Hematopoietic multipotent progenitor cell treated with erythropoietin and hydrocortisone succinate and interleukin-3 and kit ligand, for 15 days (in vitro differentiated cells): Measurements from ENCODE around the gene CA5B.
"Not testable (repeated sequence)": the region's sequence is repeated elsewhere in the genome, so short reads cannot be mapped to it uniquely, and the experiment has no call there.

ENCODE experiments used
- DNase-seq: peaks from one replicate; pipeline ENCODE4 v3.0.0-alpha.2; 2015; ENCODE audit warnings: low spot score

The CA5B gene, protein sequence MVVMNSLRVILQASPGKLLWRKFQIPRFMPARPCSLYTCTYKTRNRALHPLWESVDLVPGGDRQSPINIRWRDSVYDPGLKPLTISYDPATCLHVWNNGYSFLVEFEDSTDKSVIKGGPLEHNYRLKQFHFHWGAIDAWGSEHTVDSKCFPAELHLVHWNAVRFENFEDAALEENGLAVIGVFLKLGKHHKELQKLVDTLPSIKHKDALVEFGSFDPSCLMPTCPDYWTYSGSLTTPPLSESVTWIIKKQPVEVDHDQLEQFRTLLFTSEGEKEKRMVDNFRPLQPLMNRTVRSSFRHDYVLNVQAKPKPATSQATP

DNA sequence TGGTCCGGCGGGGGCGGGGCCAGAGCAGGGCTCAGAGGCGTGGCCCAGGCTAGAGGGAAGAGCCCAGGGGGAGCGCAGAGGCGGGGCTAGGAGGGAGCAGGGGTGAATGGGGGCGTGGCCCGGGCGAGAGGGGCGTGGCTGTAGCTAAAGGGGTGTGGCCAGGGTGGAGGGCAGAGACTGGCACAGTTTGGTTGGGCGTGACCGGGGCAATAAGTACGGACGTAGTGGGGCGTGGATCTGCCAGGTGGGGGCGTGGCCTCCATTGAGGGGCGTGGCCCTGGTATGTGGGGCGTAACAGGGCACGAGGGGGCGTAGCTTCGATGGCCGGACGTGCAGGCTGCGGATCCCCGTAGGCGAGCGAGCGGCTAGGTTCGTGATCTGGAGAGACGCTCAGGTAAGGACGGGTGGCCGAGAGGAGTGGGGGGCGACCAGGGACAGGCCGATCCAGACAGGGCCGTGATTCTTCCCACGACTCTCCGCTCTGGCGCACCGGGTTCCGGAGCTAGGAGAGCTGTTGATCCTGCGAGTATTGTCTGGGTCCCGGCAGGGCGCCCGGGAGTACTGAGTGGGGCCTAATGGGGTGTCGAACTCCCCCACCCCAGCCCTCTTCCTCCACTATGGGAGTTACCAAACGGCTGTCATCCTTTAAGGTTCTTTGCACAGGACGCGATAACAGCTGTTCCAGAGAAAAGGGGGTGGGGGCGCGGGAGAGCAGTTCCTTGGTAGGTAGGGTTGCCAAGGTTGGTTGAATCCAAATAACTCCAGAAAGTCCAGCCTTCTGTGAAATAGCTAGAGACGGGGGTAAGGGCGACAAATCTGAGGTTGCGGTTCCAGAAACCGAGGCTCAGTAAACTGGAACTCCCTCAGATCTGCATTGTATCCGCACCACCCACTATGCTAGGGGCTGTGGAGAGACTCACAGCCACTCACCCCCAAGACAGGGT, at the start of gene CA5B:
Gene CA5B, plus strand, starts transcription at position 312 of the 944 bp plus-strand sequence. CDS start 11,754 bp downstream, outside the sequence.
- DNase-seq, result peak; percentile 92

GRCh38 chrX:15694941-15695451, 43.1 kb upstream of the CA5B start:
- no peak for DNase-seq

DNA sequence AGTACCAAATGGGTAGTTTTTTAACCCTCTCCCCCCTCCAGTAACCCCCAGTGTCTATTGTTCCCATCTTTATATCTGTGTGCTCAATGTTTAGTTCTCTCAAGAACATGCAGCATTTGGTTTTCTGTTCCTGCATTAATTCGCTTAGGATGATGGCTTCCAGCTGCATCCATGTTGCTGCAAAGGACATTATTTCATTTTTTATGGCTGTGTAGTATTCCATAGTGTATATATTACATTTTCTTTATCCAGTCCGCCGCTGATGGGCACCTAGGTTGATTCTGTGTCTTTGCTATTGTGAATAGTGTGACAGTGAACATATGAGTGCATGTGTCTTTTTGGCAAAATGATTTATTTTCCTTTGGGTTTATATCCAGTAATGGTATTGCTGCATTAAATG, 41.6 kb upstream of the CA5B start:
- DNase-seq, result no peak

DNA sequence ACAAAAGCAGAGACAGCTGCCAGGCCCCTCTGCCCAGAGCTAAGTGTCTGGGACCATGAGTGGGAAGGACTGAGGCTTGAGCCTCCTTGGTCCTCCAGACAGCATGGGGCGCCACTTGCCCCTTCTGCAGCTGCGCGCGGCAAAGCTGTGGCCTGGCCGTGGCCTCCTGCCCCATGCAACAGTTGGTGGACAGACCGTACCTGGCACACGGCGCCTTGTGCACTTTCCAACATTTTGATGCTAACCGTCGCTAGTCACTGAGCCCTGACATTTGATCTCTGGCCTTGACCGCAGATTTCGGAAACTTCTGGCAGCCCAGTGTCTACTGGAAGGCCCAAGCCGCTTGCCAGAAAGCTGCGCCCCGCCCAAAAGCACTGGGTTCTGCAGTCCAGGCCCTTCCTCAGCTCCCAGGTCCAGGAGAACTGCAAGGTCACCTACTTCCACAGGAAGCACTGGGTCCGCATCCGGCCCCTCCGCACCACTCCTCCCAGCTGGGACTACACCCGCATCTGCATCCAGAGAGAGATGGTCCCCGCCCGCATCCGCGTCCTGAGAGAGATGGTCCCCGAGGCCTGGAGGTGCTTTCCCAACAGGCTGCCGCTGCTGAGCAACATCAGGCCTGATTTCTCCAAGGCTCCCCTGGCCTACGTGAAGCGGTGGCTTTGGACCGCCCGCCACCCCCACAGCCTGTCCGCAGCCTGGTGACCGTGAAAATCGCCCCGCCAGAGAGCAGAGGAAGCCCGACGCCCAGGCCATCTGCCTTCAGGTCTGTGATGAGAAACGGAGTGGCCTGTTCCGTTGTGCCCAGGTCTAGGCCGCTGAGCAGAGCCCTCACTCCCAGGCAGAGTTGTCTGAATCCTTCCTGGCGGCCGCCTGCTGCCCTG, 35.3 kb upstream of the CA5B start:
- DNase-seq, result no peak

GRCh38 chrX:15703809-15704208, 34.3 kb upstream of the CA5B start:
- DNase-seq, result not testable (repeated sequence)

- DNase-seq, result not testable (repeated sequence)
Observed at GRCh38 chrX:15704273-15704672, 33.8 kb upstream of the CA5B start.

- no peak for DNase-seq
Observed at GRCh38 chrX:15714529-15714928, 23.5 kb upstream of the CA5B start.

- DNase-seq, result no peak
Observed at GRCh38 chrX:15718283-15718970, 19.6 kb upstream of the CA5B start.

GRCh38 chrX:15719324-15719968, 18.6 kb upstream of the CA5B start:
- DNase-seq, result no peak

GRCh38 chrX:15721911-15722310, 16.2 kb upstream of the CA5B start:
- DNase-seq, result no peak

DNA sequence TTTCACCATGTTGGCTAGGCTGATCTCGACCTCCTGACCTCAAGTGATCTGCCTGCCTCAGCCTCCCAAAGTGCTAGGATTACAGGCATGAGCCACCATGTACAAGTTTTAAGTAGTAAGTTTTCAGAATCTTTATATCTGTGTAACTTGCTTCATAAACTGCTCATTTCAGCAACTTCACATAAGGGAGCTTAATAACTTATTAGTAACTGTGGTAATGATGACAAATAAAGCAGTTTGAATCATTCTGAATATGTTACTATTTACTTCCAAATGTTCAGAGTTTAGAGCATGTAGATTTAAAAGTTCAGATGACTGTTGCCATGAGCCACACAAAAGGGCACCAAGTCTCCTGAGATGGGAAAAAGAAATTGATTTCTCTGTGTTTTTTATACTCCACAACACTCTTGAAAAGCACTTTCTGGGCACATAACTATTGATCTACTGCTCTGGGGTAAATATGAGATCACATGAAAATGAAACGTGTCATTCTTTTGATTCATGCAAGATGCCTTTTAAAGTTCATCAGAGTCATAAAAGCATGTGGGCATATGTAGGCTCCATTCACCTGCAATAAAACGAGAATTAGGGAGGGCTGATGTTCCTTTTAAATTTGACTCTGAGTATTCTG, 14.1 kb upstream of the CA5B start:
- no peak for DNase-seq

GRCh38 chrX:15724911-15725310, 13.2 kb upstream of the CA5B start:
- DNase-seq, result no peak

DNA sequence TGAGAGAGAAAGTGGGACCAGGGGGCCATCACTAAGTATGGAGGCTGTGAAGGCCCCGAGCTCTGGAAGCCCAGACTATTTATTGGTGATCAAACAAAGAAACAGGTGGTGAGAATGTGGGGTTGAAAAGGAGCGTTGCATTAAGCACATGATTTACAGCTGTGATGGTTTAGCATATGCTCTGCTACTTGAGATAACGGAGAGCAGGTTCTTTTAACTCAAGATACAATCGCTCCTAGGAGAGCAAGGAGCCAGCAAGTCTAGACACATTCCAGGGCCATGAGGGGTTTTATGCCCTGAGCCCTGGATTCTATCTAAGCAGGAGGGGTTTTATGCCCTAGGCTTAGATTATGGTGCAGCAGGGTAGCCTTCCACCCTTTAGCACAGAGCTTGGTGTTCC, 6.7 kb upstream of the CA5B start:
- DNase-seq, result not testable (repeated sequence)

DNA sequence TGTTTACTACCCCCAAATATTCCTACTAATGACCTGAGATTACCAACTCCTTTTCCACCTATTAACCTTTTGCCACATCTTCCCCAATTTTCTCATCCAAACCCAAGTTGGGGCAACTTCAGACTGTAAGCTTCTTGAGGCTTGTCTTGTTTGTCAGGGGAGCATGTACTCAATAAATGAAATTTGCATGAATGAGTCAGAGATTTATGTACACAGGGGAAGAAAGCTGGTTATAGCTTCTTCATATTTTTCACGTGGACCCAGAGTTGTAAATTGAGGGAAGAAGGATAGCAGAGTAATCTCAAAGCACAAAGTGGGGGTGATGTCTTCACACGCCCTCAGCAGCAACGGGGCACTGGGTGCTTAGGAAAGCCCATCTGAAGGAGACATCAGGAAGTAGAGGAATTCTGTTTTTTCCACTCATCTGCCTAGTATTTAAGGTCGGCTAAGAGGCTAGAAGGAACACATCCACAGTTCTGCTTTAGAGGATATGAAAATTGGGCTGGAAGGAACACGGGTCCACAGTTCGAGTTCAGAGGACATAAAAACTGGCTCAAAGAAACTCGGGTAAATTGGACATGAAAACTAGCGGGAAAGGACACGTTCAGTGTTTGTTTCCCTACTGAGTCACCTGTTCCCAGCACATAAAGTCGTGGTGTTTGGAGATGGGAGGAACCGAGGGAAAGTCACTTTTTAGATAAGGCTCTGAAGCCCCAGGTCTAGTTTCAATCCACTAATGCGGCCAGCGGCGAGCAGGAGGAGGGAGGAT, 696 bp upstream of the CA5B start:
- no peak for DNase-seq

DNA sequence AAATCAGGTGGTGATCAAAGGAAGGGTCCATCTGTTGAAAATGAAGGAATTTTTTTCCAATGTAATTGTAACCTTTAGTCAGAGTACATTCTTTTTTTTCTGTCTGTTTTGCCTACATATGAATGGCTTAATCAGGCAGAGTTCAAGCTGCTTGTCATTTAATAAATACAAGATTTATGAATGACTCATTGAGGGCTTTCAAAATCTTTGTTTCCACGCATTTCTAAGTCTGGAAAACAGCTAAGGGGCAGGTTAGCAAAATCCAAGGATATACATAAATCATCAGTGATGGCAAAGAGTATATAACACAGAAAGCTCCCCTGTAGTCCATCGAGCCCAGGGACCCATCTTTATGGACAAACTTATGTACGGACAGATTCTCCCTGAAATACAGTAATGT, 1.8 kb downstream of the CA5B start:
- no peak for DNase-seq

- DNase-seq, result peak; percentile 28
Observed at GRCh38 chrX:15744181-15744867, 6.3 kb downstream of the CA5B start.

- no peak for DNase-seq
Observed at GRCh38 chrX:15745179-15745578, 7.1 kb downstream of the CA5B start.

DNA sequence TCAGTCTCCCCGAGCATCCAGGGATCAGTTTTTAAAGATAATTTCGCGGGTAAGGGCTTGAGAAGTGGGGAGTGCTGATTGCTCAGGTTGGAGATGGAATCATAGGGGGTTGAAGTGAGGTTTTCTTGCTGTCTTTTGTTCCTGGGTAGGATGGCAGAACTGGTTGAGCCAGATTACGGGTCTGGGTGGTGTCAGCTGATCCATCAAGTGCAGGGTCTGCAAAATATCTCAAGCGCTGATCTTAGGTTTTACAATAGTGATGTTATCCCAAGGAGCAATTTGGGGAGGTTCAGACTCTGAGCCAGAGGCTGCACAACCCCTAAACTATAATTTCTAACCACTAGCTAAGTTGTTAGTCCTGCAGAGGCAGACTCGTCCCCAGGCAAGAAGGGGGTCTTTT, 8.6 kb downstream of the CA5B start:
- not testable (repeated sequence) for DNase-seq

- no peak for DNase-seq
Observed at GRCh38 chrX:15747626-15748173, 9.6 kb downstream of the CA5B start.
